Measurements from ENCODE around the gene EID3. TPM values are rescaled to one million over a fixed set of nuclear protein-coding genes. Genes with fewer than 3 reads are reported as not detected.

Gene EID3
- polyA plus RNA-seq, 1 donor from 2014 or later, result 0.37 TPM

DNA sequence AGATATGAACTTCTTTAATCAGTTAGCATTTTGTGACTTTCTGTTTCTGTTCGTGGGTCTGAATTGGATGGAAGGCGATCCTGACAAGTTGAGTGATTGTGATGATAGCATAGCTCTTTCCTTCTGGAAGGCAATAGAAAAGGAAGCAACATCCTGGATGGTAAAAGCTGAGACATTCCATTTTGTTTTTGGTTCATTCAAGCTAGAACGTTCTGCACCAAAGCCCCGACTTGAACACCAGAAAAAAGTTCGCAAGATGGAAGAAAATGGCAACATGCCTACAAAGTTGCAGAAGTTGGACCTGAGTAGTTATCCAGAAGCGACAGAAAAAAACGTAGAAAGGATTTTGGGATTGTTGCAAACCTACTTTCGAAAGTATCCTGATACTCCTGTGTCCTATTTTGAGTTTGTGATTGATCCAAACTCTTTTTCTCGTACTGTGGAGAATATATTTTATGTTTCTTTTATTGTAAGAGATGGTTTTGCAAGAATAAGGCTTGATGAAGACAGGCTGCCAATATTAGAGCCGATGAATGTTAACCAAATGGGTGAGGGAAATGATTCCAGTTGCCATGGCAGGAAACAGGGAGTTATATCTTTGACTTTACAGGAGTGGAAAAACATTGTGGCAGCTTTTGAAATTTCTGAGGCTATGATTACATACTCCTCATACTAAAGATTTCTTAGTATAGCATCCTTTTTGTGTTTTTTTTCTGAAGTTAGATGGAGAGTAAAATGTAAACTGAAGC lies 896 bp downstream of the EID3 start:
- no peak overlapping the region for H3K27ac ChIP-seq (ENCODE audit: low read length)
- TF ChIP-seq EZH2 (IDR thresholded peaks at IDR 0.05; ENCODE audit: borderline replicate concordance, insufficient read depth, low read length, poor library complexity, severe bottlenecking), result no peak
- no peaks in the 10 kb centered on the region for H3K36me3 ChIP-seq (ENCODE audit: insufficient read depth, low read length)
- peaks cover 19% of the 10 kb centered on the region for H3K79me2 ChIP-seq (replicated peaks; ENCODE audit: insufficient read depth, low read length)
- no peaks in the 10 kb centered on the region for H3K27me3 ChIP-seq (ENCODE audit: insufficient read depth, low read depth, low read length)
- H3F3A ChIP-seq (ENCODE audit: insufficient read depth, low read length, poor library complexity, severe bottlenecking), result no peaks in the 10 kb centered on the region
- no peak overlapping the region for H3K9ac ChIP-seq (ENCODE audit: low read length)
- no peak overlapping the region for H3K4me3 ChIP-seq (ENCODE audit: low read length)
- no peaks in the 10 kb centered on the region for H4K20me1 ChIP-seq (ENCODE audit: insufficient read depth)
- H3K4me2 ChIP-seq (ENCODE audit: low read length), result no peak overlapping the region
- no peak overlapping the region for H2AFZ ChIP-seq (ENCODE audit: low read depth, low read length)
- no peaks in the 10 kb centered on the region for H3K9me3 ChIP-seq (ENCODE audit: low read length)
- H3K9me2 ChIP-seq (ENCODE audit: insufficient read depth, low read length), result no peaks in the 10 kb centered on the region

DNA sequence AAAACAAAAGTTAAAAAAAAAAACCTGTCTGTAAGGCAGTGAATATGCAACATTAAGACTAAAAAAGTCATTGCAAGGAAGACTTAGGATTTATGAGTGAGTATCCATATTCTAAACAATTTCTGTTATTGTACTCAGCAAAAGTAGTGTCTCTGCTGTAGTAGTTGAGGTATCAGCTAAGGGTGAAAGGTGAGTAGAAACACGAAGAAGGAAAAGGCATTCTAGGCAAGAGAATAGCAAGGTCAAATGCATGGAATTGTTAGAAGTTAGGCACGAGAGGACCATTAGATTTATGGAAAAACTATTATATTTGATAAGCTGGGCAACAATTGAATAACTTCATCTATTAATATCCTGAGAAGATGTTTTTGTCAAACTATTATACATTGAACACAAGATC lies 1.8 kb downstream of the EID3 start:
- no peak overlapping the region for H2AFZ ChIP-seq (ENCODE audit: low read depth, low read length)
- no peak overlapping the region for H3K9ac ChIP-seq (ENCODE audit: low read length)
- peaks cover 20% of the 10 kb centered on the region for H3K79me2 ChIP-seq (replicated peaks; ENCODE audit: insufficient read depth, low read length)
- H3K36me3 ChIP-seq (ENCODE audit: insufficient read depth, low read length), result no peaks in the 10 kb centered on the region
- H3K4me3 ChIP-seq (ENCODE audit: low read length), result no peak overlapping the region
- H3F3A ChIP-seq (ENCODE audit: insufficient read depth, low read length, poor library complexity, severe bottlenecking), result no peaks in the 10 kb centered on the region
- TF ChIP-seq POLR2AphosphoS5 (IDR thresholded peaks at IDR 0.05) (no peak), SMC3 (conservative IDR thresholded peaks at IDR 0.05; ENCODE audit: poor library complexity) (no peak), MXI1 (conservative IDR thresholded peaks at IDR 0.05; ENCODE audit: poor library complexity, severe bottlenecking) (no peak), RAD21 (conservative IDR thresholded peaks at IDR 0.05) (no peak), EZH2 (IDR thresholded peaks at IDR 0.05; ENCODE audit: borderline replicate concordance, insufficient read depth, low read length, poor library complexity, severe bottlenecking) (no peak), TAF1 (IDR thresholded peaks at IDR 0.05; ENCODE audit: low read depth) (no peak), EP300 (conservative IDR thresholded peaks at IDR 0.05; ENCODE audit: poor library complexity, severe bottlenecking) (no peak)
- TF ChIP-seq, protein P1, sequence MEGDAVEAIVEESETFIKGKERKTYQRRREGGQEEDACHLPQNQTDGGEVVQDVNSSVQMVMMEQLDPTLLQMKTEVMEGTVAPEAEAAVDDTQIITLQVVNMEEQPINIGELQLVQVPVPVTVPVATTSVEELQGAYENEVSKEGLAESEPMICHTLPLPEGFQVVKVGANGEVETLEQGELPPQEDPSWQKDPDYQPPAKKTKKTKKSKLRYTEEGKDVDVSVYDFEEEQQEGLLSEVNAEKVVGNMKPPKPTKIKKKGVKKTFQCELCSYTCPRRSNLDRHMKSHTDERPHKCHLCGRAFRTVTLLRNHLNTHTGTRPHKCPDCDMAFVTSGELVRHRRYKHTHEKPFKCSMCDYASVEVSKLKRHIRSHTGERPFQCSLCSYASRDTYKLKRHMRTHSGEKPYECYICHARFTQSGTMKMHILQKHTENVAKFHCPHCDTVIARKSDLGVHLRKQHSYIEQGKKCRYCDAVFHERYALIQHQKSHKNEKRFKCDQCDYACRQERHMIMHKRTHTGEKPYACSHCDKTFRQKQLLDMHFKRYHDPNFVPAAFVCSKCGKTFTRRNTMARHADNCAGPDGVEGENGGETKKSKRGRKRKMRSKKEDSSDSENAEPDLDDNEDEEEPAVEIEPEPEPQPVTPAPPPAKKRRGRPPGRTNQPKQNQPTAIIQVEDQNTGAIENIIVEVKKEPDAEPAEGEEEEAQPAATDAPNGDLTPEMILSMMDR (IDR thresholded peaks at IDR 0.05; ENCODE audit: poor library complexity, severe bottlenecking), result no peak
- TF ChIP-seq, protein P2, sequence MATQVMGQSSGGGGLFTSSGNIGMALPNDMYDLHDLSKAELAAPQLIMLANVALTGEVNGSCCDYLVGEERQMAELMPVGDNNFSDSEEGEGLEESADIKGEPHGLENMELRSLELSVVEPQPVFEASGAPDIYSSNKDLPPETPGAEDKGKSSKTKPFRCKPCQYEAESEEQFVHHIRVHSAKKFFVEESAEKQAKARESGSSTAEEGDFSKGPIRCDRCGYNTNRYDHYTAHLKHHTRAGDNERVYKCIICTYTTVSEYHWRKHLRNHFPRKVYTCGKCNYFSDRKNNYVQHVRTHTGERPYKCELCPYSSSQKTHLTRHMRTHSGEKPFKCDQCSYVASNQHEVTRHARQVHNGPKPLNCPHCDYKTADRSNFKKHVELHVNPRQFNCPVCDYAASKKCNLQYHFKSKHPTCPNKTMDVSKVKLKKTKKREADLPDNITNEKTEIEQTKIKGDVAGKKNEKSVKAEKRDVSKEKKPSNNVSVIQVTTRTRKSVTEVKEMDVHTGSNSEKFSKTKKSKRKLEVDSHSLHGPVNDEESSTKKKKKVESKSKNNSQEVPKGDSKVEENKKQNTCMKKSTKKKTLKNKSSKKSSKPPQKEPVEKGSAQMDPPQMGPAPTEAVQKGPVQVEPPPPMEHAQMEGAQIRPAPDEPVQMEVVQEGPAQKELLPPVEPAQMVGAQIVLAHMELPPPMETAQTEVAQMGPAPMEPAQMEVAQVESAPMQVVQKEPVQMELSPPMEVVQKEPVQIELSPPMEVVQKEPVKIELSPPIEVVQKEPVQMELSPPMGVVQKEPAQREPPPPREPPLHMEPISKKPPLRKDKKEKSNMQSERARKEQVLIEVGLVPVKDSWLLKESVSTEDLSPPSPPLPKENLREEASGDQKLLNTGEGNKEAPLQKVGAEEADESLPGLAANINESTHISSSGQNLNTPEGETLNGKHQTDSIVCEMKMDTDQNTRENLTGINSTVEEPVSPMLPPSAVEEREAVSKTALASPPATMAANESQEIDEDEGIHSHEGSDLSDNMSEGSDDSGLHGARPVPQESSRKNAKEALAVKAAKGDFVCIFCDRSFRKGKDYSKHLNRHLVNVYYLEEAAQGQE (IDR thresholded peaks at IDR 0.05; ENCODE audit: borderline replicate concordance), result no peak
- H3K9me2 ChIP-seq (ENCODE audit: insufficient read depth, low read length), result no peaks in the 10 kb centered on the region
- H3K4me2 ChIP-seq (ENCODE audit: low read length), result no peak overlapping the region
- no peaks in the 10 kb centered on the region for H3K9me3 ChIP-seq (ENCODE audit: low read length)
- no peak overlapping the region for H3K27ac ChIP-seq (ENCODE audit: low read length)
- H4K20me1 ChIP-seq (ENCODE audit: insufficient read depth), result no peaks in the 10 kb centered on the region
- H3K27me3 ChIP-seq (ENCODE audit: insufficient read depth, low read depth, low read length), result no peaks in the 10 kb centered on the region

Measured in neural cell (in vitro differentiated cells).